ENCODE data around the gene CLDN19.

The CLDN19 gene

GRCh38 chr1:42773420-42773819, 33.4 kb upstream of the CLDN19 start:
- no peak overlapping the region for H2AFZ ChIP-seq (ENCODE audit: low read length)
- H3K18ac ChIP-seq (ENCODE audit: low read length): no peak overlapping the region
- no peak overlapping the region for H4K91ac ChIP-seq (ENCODE audit: low read depth, low read length, poor library complexity)
- no peaks in the 10 kb centered on the region for H3K9me3 ChIP-seq (replicated peaks in 1 of 2; ENCODE audit: control insufficient read depth in 2 of 2, insufficient read depth in 1 of 2, low read depth in 1 of 2, low read length in 2 of 2)
- H3K27ac ChIP-seq (replicated peaks; ENCODE audit: low read length): no peak overlapping the region
- H3K27me3 ChIP-seq (ENCODE audit: control insufficient read depth in 3 of 3, insufficient read depth in 3 of 3, low read depth in 1 of 3, low read length in 3 of 3): no peaks in the 10 kb centered on the region
- H2BK12ac ChIP-seq (ENCODE audit: low read length): no peak overlapping the region
- H3K4ac ChIP-seq (ENCODE audit: low read length): no peak overlapping the region
- no peak overlapping the region for H2BK15ac ChIP-seq (ENCODE audit: low read length)
- no peak overlapping the region for H4K8ac ChIP-seq (ENCODE audit: low read depth, low read length)
- no peaks in the 10 kb centered on the region for H3K79me1 ChIP-seq (ENCODE audit: low read depth, low read length)
- H2AK5ac ChIP-seq (ENCODE audit: low read depth, low read length): no peak overlapping the region
- no peaks in the 10 kb centered on the region for H3K4me1 ChIP-seq (ENCODE audit: control insufficient read depth in 2 of 2, insufficient read depth in 1 of 2, low read depth in 1 of 2, low read length in 2 of 2)
- no peak for DNase-seq (ENCODE audit: low spot score)
- no peak overlapping the region for H3K14ac ChIP-seq (ENCODE audit: low read length)
- no peak overlapping the region for H2BK5ac ChIP-seq (ENCODE audit: low read length)
- H3K36me3 ChIP-seq (replicated peaks in 1 of 2; ENCODE audit: control insufficient read depth in 2 of 2, insufficient read depth in 2 of 2, low read length in 2 of 2): peaks cover 13 to 89% of the 10 kb centered on the region in 2 donors
- no peak overlapping the region for H3K23ac ChIP-seq (ENCODE audit: low read depth, low read length, poor library complexity)
- WGBS, 2 donors (ENCODE audit: extremely low coverage in 2 of 2, insufficient read length in 2 of 2, insufficient replicate concordance in 1 of 2): no CpG with 5 or more reads among the region's 2 CpGs
- H2BK120ac ChIP-seq (ENCODE audit: low read depth, low read length): no peak overlapping the region
- no peak overlapping the region for H3K9ac ChIP-seq (ENCODE audit: low read depth, low read length, poor library complexity)
- H3K4me3 ChIP-seq (ENCODE audit: low read length in 2 of 2): no peak overlapping the region
- H3K4me2 ChIP-seq (ENCODE audit: insufficient read depth, low read length, poor library complexity, severe bottlenecking): no peak overlapping the region

GRCh38 chr1:42769811-42770210, 29.8 kb upstream of the CLDN19 start:
- H2AK5ac ChIP-seq (ENCODE audit: low read depth, low read length): no peak overlapping the region
- no peak overlapping the region for H4K91ac ChIP-seq (ENCODE audit: low read depth, low read length, poor library complexity)
- H3K4me3 ChIP-seq (ENCODE audit: low read length in 2 of 2): no peak overlapping the region
- H3K36me3 ChIP-seq (replicated peaks in 1 of 2; ENCODE audit: control insufficient read depth in 2 of 2, insufficient read depth in 2 of 2, low read length in 2 of 2): peaks cover 1 to 55% of the 10 kb centered on the region in 2 donors
- H3K9ac ChIP-seq (ENCODE audit: low read depth, low read length, poor library complexity): no peak overlapping the region
- H3K27ac ChIP-seq (replicated peaks; ENCODE audit: low read length): no peak overlapping the region
- H3K4me1 ChIP-seq (ENCODE audit: control insufficient read depth in 2 of 2, insufficient read depth in 1 of 2, low read depth in 1 of 2, low read length in 2 of 2): peaks cover 1 to 3% of the 10 kb centered on the region in 2 donors
- no peak overlapping the region for H3K4ac ChIP-seq (ENCODE audit: low read length)
- peaks cover 3% of the 10 kb centered on the region for H3K79me1 ChIP-seq (ENCODE audit: low read depth, low read length)
- H4K8ac ChIP-seq (ENCODE audit: low read depth, low read length): no peak overlapping the region
- no peak overlapping the region for H2AFZ ChIP-seq (ENCODE audit: low read length)
- no peak overlapping the region for H2BK12ac ChIP-seq (ENCODE audit: low read length)
- no CpG with 5 or more reads among the region's 3 CpGs for WGBS, 2 donors (ENCODE audit: extremely low coverage in 2 of 2, insufficient read length in 2 of 2, insufficient replicate concordance in 1 of 2)
- H3K23ac ChIP-seq (ENCODE audit: low read depth, low read length, poor library complexity): no peak overlapping the region
- H3K14ac ChIP-seq (ENCODE audit: low read length): no peak overlapping the region
- no peaks in the 10 kb centered on the region for H3K27me3 ChIP-seq (ENCODE audit: control insufficient read depth in 3 of 3, insufficient read depth in 3 of 3, low read depth in 1 of 3, low read length in 3 of 3)
- no peaks in the 10 kb centered on the region for H3K9me3 ChIP-seq (replicated peaks in 1 of 2; ENCODE audit: control insufficient read depth in 2 of 2, insufficient read depth in 1 of 2, low read depth in 1 of 2, low read length in 2 of 2)
- no peak overlapping the region for H3K18ac ChIP-seq (ENCODE audit: low read length)
- H2BK120ac ChIP-seq (ENCODE audit: low read depth, low read length): no peak overlapping the region
- H3K4me2 ChIP-seq (ENCODE audit: insufficient read depth, low read length, poor library complexity, severe bottlenecking): no peak overlapping the region
- H2BK5ac ChIP-seq (ENCODE audit: low read length): no peak overlapping the region
- no peak overlapping the region for H2BK15ac ChIP-seq (ENCODE audit: low read length)
- no peak for DNase-seq (ENCODE audit: low spot score)

- no CpG with 5 or more reads among the region's 2 CpGs for WGBS, 2 donors (ENCODE audit: extremely low coverage in 2 of 2, insufficient read length in 2 of 2, insufficient replicate concordance in 1 of 2)
Measured at GRCh38 chr1:42768172-42768571, 28.1 kb upstream of the CLDN19 start.

GRCh38 chr1:42767510-42768000, 27.5 kb upstream of the CLDN19 start:
- Histone ChIP-seq H3K23ac (ENCODE audit: low read depth, low read length, poor library complexity) (peak overlapping the region; percentile 99), H4K8ac (ENCODE audit: low read depth, low read length) (no peak overlapping the region), H4K91ac (ENCODE audit: low read depth, low read length, poor library complexity) (no peak overlapping the region), H2BK120ac (ENCODE audit: low read depth, low read length) (peak overlapping the region; percentile 21), H2BK12ac (ENCODE audit: low read length) (no peak overlapping the region), H3K18ac (ENCODE audit: low read length) (peak overlapping the region; percentile 97), H2AK5ac (ENCODE audit: low read depth, low read length) (no peak overlapping the region), H3K9ac (ENCODE audit: low read depth, low read length, poor library complexity) (peak overlapping the region; percentile 93), H3K9me3 (replicated peaks in 1 of 2; ENCODE audit: control insufficient read depth in 2 of 2, insufficient read depth in 1 of 2, low read depth in 1 of 2, low read length in 2 of 2) (no peaks in the 10 kb centered on the region), H3K14ac (ENCODE audit: low read length) (no peak overlapping the region), H3K27ac (replicated peaks; ENCODE audit: low read length) (peak overlapping the region; percentile 69), H3K4me3 (ENCODE audit: low read length in 2 of 2) (peak overlapping the region; percentile 93 to 96), H2BK15ac (ENCODE audit: low read length) (peak overlapping the region; percentile 75), H3K27me3 (ENCODE audit: control insufficient read depth in 3 of 3, insufficient read depth in 3 of 3, low read depth in 1 of 3, low read length in 3 of 3) (no peaks in the 10 kb centered on the region), H3K79me1 (ENCODE audit: low read depth, low read length) (peaks cover 5% of the 10 kb centered on the region), H2BK5ac (ENCODE audit: low read length) (peak overlapping the region; percentile 72), H3K4ac (ENCODE audit: low read length) (no peak overlapping the region), H3K36me3 (replicated peaks in 1 of 2; ENCODE audit: control insufficient read depth in 2 of 2, insufficient read depth in 2 of 2, low read length in 2 of 2) (peaks cover 1 to 36% of the 10 kb centered on the region in 2 donors), H3K4me1 (ENCODE audit: control insufficient read depth in 2 of 2, insufficient read depth in 1 of 2, low read depth in 1 of 2, low read length in 2 of 2) (peaks cover 4 to 5% of the 10 kb centered on the region in 2 donors), H2AFZ (ENCODE audit: low read length) (peak overlapping the region; percentile 91), H3K4me2 (ENCODE audit: insufficient read depth, low read length, poor library complexity, severe bottlenecking) (peak overlapping the region; percentile 50)
- no peak for DNase-seq (ENCODE audit: low spot score)
- WGBS, 2 donors (ENCODE audit: extremely low coverage in 2 of 2, insufficient read length in 2 of 2, insufficient replicate concordance in 1 of 2): no CpG with 5 or more reads among the region's 23 CpGs

More at GRCh38 chr1:42768172-42768571, 28.1 kb upstream of the CLDN19 start:
- Histone ChIP-seq H2AFZ (ENCODE audit: low read length) (no peak overlapping the region), H3K4me2 (ENCODE audit: insufficient read depth, low read length, poor library complexity, severe bottlenecking) (peak overlapping the region; percentile 50), H2AK5ac (ENCODE audit: low read depth, low read length) (no peak overlapping the region), H2BK120ac (ENCODE audit: low read depth, low read length) (no peak overlapping the region), H3K27ac (replicated peaks; ENCODE audit: low read length) (no peak overlapping the region), H3K4ac (ENCODE audit: low read length) (no peak overlapping the region), H3K9ac (ENCODE audit: low read depth, low read length, poor library complexity) (no peak overlapping the region), H3K4me3 (ENCODE audit: low read length in 2 of 2) (peak overlapping the region in 1 of 2 donors; percentile 96), H3K79me1 (ENCODE audit: low read depth, low read length) (peaks cover 5% of the 10 kb centered on the region), H2BK12ac (ENCODE audit: low read length) (no peak overlapping the region), H3K27me3 (ENCODE audit: control insufficient read depth in 3 of 3, insufficient read depth in 3 of 3, low read depth in 1 of 3, low read length in 3 of 3) (no peaks in the 10 kb centered on the region), H3K14ac (ENCODE audit: low read length) (no peak overlapping the region), H3K4me1 (ENCODE audit: control insufficient read depth in 2 of 2, insufficient read depth in 1 of 2, low read depth in 1 of 2, low read length in 2 of 2) (peaks cover 4 to 5% of the 10 kb centered on the region in 2 donors), H3K18ac (ENCODE audit: low read length) (no peak overlapping the region), H2BK5ac (ENCODE audit: low read length) (no peak overlapping the region), H2BK15ac (ENCODE audit: low read length) (no peak overlapping the region), H4K91ac (ENCODE audit: low read depth, low read length, poor library complexity) (no peak overlapping the region), H4K8ac (ENCODE audit: low read depth, low read length) (no peak overlapping the region), H3K23ac (ENCODE audit: low read depth, low read length, poor library complexity) (no peak overlapping the region), H3K9me3 (replicated peaks in 1 of 2; ENCODE audit: control insufficient read depth in 2 of 2, insufficient read depth in 1 of 2, low read depth in 1 of 2, low read length in 2 of 2) (no peaks in the 10 kb centered on the region), H3K36me3 (replicated peaks in 1 of 2; ENCODE audit: control insufficient read depth in 2 of 2, insufficient read depth in 2 of 2, low read length in 2 of 2) (peaks cover 1 to 39% of the 10 kb centered on the region in 2 donors)
- DNase-seq (ENCODE audit: low spot score): no peak

Data from neuronal stem cell (in vitro differentiated cells).